Lower leg skin (tissue), 4 donors: Measurements from ENCODE around the gene ACTR5. TPM values are rescaled to one million over a fixed set of nuclear protein-coding genes. Genes with fewer than 3 reads are reported as not detected.
"Not testable (repeated sequence)": the region's sequence is repeated elsewhere in the genome, so short reads cannot be mapped to it uniquely, and the experiment has no call there.

Experiments
- DNase-seq, 2 donors: peaks; one replicate each; pipeline ENCODE4 v3.0.0-alpha.2; 2019; ENCODE audit warnings: low spot score in 2 of 2
- H3K4me3 ChIP-seq: fragments of 200-600 bp; sonication (generic); 2 replicates; pipeline ENCODE4 v1.5.1; 2017; ENCODE audit warnings: mild to moderate bottlenecking, low read depth; ENCODE audit not compliant: poor library complexity, severe bottlenecking
- CTCF ChIP-seq, 3 donors: fragments of 450-650 bp; IDR thresholded peaks; one replicate each; pipeline ENCODE4 v1.5.1; 2016; ENCODE audit warnings: antibody characterized with exemption in 3 of 3, mild to moderate bottlenecking in 3 of 3, moderate library complexity in 2 of 3
- POLR2A ChIP-seq, 2 donors: fragments of 450-650 bp; IDR thresholded peaks; one replicate each; pipeline ENCODE4 v1.6.1; 2016 to 2017; ENCODE audit warnings: antibody characterized with exemption in 2 of 2, mild to moderate bottlenecking in 1 of 2, moderate library complexity in 1 of 2
- WGBS, 2 donors: methylation state at CpG; one replicate each; pipeline ENCODE4 v1.1.5; 2018; 5-methylcytosine and 5-hydroxymethylcytosine counted together
- intact Hi-C: fragments of 100-400 bp; cut with DNase I; formaldehyde crosslinking; loops from one replicate; pipeline ENCODE4 v1.15.0; 2023; ENCODE audit warnings: low total_unique reads
- total RNA-seq, 4 donors: library from RNA; depleted of rRNA; stranded (reverse); fragments of >200 nt; gene quantifications; one replicate each; pipeline ENCODE4 v1.1.0, GENCODE V29; 2016

Gene ACTR5
- total RNA-seq, 4 donors from 2014 or later = 7.3 to 11.7 (median 10.8) TPM

DNA sequence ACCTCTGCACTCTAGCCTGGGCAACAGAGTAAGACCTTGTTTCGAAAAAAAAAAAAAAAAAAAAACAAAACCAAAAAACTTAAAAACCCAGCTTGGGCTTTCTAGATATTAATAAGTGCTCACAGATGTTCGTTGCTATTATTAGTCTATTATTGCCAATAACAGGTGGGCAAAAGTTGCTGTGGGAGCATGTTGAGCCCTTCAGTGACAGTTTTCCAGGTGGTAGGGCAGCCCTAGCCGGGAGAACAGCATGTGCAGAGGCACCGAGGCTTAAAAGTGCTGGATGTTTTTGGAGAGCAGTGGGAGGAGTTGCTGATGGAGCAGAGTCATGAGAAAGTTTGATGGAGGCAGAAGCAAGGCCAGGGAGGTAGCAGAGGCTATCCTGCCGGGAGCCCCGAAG, 61.7 kb downstream of the ACTR5 start:
- 63 to 65% methylated on average over 6 of the region's 6 CpGs for WGBS, 2 donors
- DNase-seq = peak in 1 of 2 donors; percentile 48

GRCh38 chr20:38810926-38811630, 62.8 kb downstream of the ACTR5 start:
- no peak overlapping the region for H3K4me3 ChIP-seq
- peak in 1 of 2 donors; percentile 62 for DNase-seq
- 76 to 90% methylated on average over 4 of the region's 4 CpGs for WGBS, 2 donors
- intact Hi-C loops = no loop called here
- TF ChIP-seq POLR2A (IDR thresholded peaks at IDR 0.05) (no peak), CTCF (IDR thresholded peaks at IDR 0.05) (no peak)

More for the DNA sequence above, 61.7 kb downstream of the ACTR5 start:
- no peak overlapping the region for H3K4me3 ChIP-seq
- intact Hi-C loops = no loop called here
- TF ChIP-seq CTCF (IDR thresholded peaks at IDR 0.05) (no peak), POLR2A (IDR thresholded peaks at IDR 0.05) (no peak)

- no peak overlapping the region for H3K4me3 ChIP-seq
- 73 to 77% methylated on average over 4 of the region's 4 CpGs for WGBS, 2 donors
- no peak for TF ChIP-seq POLR2A (IDR thresholded peaks at IDR 0.05)
- TF ChIP-seq CTCF (IDR thresholded peaks at IDR 0.05) = no peak
- no peak for DNase-seq
- intact Hi-C loops = no loop called here
These were observed 63.5 kb downstream of the ACTR5 start for GRCh38 chr20:38811769-38812168.

- WGBS, 2 donors = 66 to 68% methylated on average over 5 of the region's 5 CpGs
- TF ChIP-seq CTCF (IDR thresholded peaks at IDR 0.05) (no peak), POLR2A (IDR thresholded peaks at IDR 0.05) (no peak)
- DNase-seq = peak in 1 of 2 donors; percentile 36
- no peak overlapping the region for H3K4me3 ChIP-seq
- intact Hi-C loops = no loop called here
These were observed 63.9 kb downstream of the ACTR5 start for GRCh38 chr20:38812182-38812581.

DNA sequence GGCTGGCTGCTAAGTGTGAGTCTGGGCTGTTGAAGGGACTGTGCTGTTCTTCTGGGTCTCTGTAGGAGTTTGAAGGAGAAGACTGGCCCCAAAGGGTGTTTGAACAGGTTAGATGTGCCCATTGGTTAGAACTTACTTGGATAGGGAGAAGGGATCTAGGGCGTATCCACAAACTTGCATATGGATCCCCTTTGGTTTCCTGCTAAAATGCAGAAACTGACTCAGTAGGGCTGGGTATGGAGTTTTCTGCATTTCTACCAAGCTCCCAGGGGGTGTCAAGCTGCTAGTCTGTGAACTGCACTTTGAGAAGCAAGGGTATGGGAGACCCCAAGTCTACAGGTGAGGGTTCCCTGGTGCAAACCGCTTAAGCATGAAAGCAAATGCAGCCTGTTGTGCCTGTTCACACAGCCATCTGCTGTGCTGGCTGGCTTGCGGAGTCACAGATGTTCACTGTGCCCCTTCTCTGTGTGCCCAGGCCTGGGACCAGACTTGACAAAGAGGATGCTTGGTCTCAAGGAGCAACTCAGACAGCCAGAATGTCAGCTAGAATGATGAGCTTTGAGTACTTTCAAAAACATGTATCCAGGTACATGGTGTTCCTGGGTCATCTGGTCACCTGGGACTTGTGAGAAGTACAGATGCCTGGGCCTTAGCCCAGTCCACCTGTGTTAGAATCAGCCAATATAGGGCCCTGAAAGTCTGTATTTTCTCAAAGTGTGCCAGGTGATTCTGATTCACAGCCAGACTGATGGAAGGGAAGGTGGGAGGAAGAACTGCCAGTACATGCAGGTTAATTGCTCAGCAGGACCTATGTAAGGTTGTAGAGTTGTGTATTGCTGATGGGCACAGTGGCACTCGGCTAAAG, 64.7 kb downstream of the ACTR5 start:
- no peak for DNase-seq
- WGBS, 2 donors = 79 to 80% methylated on average over 4 of the region's 4 CpGs
- intact Hi-C loops = no loop called here

GRCh38 chr20:38813574-38813962, 65.3 kb downstream of the ACTR5 start:
- WGBS, 2 donors = 90 to 93% methylated on average over 6 of the region's 6 CpGs
- DNase-seq = peak in 1 of 2 donors; percentile 37
- intact Hi-C loops, H3K4me3 ChIP-seq: not testable (repeated sequence)

More for the DNA sequence above, 64.7 kb downstream of the ACTR5 start:
- H3K4me3 ChIP-seq = no peak overlapping the region
- no peak for TF ChIP-seq POLR2A (IDR thresholded peaks at IDR 0.05)
- no peak for TF ChIP-seq CTCF (IDR thresholded peaks at IDR 0.05)
